Sigmoid colon (tissue), 7 donors: Measurements from ENCODE around the gene IDI2. TPM values are rescaled to one million over a fixed set of nuclear protein-coding genes. Genes with fewer than 3 reads are reported as not detected.

Source experiments
- DNase-seq: peaks from one replicate; pipeline ENCODE4 v3.0.0-alpha.2; 2019
- H3K27ac ChIP-seq, 4 donors: fragments of 200-600 bp; sonication (generic); one replicate each; pipeline ENCODE4 v1.5.1; 2016 to 2019; ENCODE audit warnings: mild to moderate bottlenecking in 1 of 4
- H3K27me3 ChIP-seq, 3 donors: fragments of 200-600 bp; sonication (generic); one replicate each; pipeline ENCODE4 v1.5.1; 2019; ENCODE audit warnings: mild to moderate bottlenecking in 1 of 3
- H3K36me3 ChIP-seq, 4 donors: fragments of 200-600 bp; sonication (generic); one replicate each; pipeline ENCODE4 v1.5.1; 2016 to 2019
- H3K4me1 ChIP-seq, 4 donors: fragments of 200-600 bp; sonication (generic); one replicate each; pipeline ENCODE4 v1.5.1; 2017 to 2019
- H3K4me3 ChIP-seq, 4 donors: fragments of 200-600 bp; sonication (generic); one replicate each; pipeline ENCODE4 v1.5.1; 2017 to 2019; ENCODE audit warnings: mild to moderate bottlenecking in 2 of 4, moderate library complexity in 1 of 4
- H3K9me3 ChIP-seq, 4 donors: fragments of 200-600 bp in 3 of 4; sonication (generic) in 3 of 4; one replicate each; pipeline versions ENCODE4 v1.5.1 to v1.6.1; 2013 to 2019
- EP300 ChIP-seq, 4 donors: sonication (generic); formaldehyde crosslinking; IDR thresholded peaks; one replicate each; pipeline ENCODE4 v1.6.1; 2017; ENCODE audit warnings: antibody characterized with exemption in 4 of 4
- POLR2A ChIP-seq, 2 donors: fragments of 450-650 bp; IDR thresholded peaks; one replicate each; pipeline ENCODE4 v1.6.1; 2016; ENCODE audit warnings: antibody characterized with exemption in 2 of 2, mild to moderate bottlenecking in 2 of 2, moderate library complexity in 2 of 2
- POLR2AphosphoS5 ChIP-seq, 4 donors: sonication (generic); formaldehyde crosslinking; IDR thresholded peaks; one replicate each; pipeline ENCODE4 v1.6.1; 2017; ENCODE audit warnings: antibody characterized with exemption in 4 of 4
- WGBS, 2 donors: extraction: QIAGEN DNeasy Blood & Tissue Kit; methylation state at CpG; one replicate each; pipeline ENCODE4 v1.1.7; 2013; 5-methylcytosine and 5-hydroxymethylcytosine counted together
- intact Hi-C: fragments of 100-400 bp; cut with DNase I; formaldehyde crosslinking; loops from one replicate; pipeline ENCODE4 v1.15.1; 2023
- polyA plus RNA-seq, 3 donors: library from polyadenylated mRNA; stranded (reverse); fragments of 200-250 nt; gene quantifications; one replicate each; pipeline ENCODE4 v1.2.3, GENCODE V29; 2013
- total RNA-seq, 4 donors: library from RNA; depleted of rRNA; stranded (reverse); fragments of >200 nt; gene quantifications; one replicate each; pipeline ENCODE4 v1.1.0, GENCODE V29; 2016
- TF ChIP-seq, protein P1 (sequence below), 4 experiments: fragments of 450-650 bp in 3 of 4; fragments of 200-600 bp in 1 of 4; IDR thresholded peaks; one replicate each; pipeline ENCODE4 v1.5.1; 2016 to 2019; ENCODE audit warnings: antibody characterized with exemption in 4 of 4, mild to moderate bottlenecking in 3 of 4, moderate library complexity in 2 of 4
- donor health status: healthy with polysubstance abuse.
- donor health status: Bipolar disorder and iron deficiency.
- donor health status: healthy.

The IDI2 gene
- total and polyA plus RNA-seq, 7 donors = not detected

DNA sequence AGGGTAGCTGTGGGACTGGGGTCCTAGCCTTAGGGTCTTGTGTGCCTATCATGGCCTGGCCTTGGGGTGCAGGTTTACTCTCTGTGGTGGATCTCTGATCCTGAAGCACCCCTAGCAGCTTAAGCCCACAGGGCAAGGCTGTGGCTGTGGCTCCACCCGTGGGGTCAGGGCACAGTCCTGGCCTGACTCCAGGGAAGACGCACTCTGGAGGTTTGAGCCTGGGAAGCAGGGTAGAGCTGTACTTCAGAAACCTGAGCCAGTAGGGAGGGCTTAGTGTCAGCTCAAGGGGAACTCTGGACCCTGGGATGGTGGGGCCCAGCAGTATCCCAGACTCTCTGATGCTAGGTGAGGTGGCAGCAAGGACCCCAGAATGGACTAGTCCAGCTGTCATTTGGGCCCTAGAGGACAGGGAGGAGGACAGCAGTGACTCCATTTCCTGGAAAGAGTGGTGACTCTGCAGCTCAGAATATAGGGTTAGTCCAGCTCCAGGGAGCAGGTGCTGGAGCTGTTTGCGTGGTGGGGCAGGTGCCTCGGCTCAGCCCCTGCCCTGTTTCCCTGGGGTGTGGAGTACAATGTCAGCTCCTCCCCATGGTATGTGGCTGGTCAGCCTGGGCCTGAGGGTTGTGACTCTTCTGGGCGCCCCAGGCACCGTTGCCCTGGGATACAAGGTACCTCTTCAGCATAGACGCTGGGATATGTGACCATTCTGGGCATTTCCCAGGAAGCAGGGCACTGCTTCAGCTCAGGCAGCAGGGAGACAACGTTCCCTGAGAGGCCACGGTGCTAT is 21.6 kb downstream of the IDI2 start:
- no peak for DNase-seq
- no peaks in the 10 kb centered on the region for H3K4me1 ChIP-seq
- H3K36me3 ChIP-seq = peaks cover 41 to 100% (median 72%) of the 10 kb centered on the region in 4 donors
- intact Hi-C loops = no loop called here
- no peak for TF ChIP-seq POLR2A (IDR thresholded peaks at IDR 0.05)
- no peak for TF ChIP-seq EP300 (IDR thresholded peaks at IDR 0.05)
- TF ChIP-seq, protein P1, sequence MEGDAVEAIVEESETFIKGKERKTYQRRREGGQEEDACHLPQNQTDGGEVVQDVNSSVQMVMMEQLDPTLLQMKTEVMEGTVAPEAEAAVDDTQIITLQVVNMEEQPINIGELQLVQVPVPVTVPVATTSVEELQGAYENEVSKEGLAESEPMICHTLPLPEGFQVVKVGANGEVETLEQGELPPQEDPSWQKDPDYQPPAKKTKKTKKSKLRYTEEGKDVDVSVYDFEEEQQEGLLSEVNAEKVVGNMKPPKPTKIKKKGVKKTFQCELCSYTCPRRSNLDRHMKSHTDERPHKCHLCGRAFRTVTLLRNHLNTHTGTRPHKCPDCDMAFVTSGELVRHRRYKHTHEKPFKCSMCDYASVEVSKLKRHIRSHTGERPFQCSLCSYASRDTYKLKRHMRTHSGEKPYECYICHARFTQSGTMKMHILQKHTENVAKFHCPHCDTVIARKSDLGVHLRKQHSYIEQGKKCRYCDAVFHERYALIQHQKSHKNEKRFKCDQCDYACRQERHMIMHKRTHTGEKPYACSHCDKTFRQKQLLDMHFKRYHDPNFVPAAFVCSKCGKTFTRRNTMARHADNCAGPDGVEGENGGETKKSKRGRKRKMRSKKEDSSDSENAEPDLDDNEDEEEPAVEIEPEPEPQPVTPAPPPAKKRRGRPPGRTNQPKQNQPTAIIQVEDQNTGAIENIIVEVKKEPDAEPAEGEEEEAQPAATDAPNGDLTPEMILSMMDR (IDR thresholded peaks at IDR 0.05) = no peak
- TF ChIP-seq POLR2AphosphoS5 (IDR thresholded peaks at IDR 0.05) = no peak
- 97% methylated on average over 9 of the region's 9 CpGs for WGBS, 2 donors
- H3K27me3 ChIP-seq = no peaks in the 10 kb centered on the region
- H3K4me3 ChIP-seq = no peak overlapping the region
- H3K27ac ChIP-seq = no peak overlapping the region
- no peaks in the 10 kb centered on the region for H3K9me3 ChIP-seq

DNA sequence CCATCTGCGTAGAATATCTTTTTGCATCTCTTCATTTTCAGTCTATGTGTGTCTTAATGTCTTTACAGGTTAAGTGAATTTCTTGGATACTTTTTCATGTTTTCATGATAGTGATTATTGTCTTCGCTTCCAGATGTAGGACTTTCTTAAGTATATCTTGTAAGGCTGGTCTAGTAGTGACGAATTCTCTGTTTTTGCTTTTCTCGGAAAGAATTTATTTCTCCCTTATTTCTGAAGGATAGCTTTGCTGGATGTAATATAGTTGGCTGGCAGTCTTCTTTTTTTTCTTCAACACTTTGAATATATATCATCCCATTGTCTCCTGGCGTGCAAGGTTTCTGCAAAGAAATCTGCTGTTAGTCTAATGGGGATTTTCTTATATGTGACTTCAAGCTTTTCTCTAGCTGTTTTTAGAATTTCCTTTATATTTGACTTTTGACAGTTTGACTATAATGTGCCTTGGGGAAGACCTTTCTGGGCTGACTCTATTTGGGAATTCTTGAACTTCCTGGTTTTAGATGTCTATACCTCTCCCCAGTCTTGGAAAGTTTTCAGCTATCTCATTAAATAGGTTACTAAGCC is 23.1 kb downstream of the IDI2 start:
- no peaks in the 10 kb centered on the region for H3K27me3 ChIP-seq
- no peak for TF ChIP-seq EP300 (IDR thresholded peaks at IDR 0.05)
- TF ChIP-seq POLR2A (IDR thresholded peaks at IDR 0.05) = no peak
- peaks cover 48 to 100% (median 66%) of the 10 kb centered on the region in 4 donors for H3K36me3 ChIP-seq
- H3K4me1 ChIP-seq = no peaks in the 10 kb centered on the region
- intact Hi-C loops = no loop called here
- H3K9me3 ChIP-seq = no peaks in the 10 kb centered on the region
- no peak overlapping the region for H3K4me3 ChIP-seq
- no peak for DNase-seq
- WGBS, 2 donors = 97 to 98% methylated on average over 5 of the region's 5 CpGs
- no peak overlapping the region for H3K27ac ChIP-seq

DNA sequence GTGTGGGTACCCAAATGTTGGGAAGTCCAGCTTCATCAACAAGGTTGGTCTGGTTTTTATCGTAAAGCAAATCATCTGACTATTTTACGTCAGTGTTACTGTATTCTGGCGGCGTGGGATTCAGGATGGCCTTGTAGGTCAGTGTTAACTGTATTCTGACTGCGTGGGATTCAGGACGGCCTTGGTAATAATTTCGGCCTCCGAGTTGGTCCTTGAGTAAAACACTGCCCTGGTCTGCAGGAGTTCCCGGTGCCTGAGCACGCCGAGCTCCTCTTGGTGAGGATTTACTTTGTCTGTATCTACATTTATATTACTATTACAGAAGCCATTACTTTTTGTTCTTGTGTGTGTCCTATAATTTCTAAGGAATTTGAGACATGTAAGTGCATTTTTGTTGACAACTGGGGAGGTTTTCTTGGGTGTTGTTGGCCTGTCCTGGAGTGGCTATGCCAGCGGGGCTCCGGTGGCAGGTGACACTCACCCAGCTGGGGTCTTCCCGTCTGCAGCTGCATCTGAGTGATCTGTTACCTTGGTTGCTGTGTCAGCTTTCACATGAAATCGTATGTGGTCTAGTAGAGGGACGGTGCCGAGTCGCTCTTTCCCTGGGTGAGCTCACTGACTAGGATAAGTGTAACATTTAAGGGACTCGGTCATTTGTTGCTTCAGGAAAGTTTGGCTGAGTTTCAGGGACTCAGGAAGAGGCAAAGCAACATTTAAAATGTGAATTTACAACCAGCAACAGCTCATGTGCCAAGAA is 28.2 kb downstream of the IDI2 start:
- WGBS, 2 donors = 89 to 91% methylated on average over 19 of the region's 19 CpGs
- intact Hi-C loops = no loop called here

DNA sequence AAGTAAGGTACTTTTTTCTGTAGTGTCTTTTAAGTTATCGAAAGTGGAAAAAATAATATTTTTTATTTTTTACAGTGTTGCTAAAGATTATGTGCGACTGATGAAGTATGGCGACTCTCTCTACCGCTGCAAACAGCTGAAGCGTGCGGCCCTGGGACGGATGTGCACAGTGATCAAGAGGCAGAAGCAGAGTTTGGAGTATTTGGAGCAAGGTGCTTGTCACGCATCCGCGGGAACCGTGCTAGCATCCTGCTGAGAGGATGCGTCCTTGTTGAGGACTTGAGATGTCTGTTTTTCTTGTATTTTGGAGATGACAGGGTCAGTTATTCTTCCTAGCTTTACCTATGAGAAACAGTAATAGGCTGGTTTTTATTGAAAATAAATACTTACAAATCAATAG is 29.6 kb downstream of the IDI2 start:
- Histone ChIP-seq H3K27ac (no peak overlapping the region), H3K4me3 (no peak overlapping the region), H3K4me1 (no peaks in the 10 kb centered on the region), H3K36me3 (peaks cover 30 to 88% (median 45%) of the 10 kb centered on the region in 4 donors), H3K27me3 (no peaks in the 10 kb centered on the region), H3K9me3 (no peaks in the 10 kb centered on the region)
- intact Hi-C loops = no loop called here
- 97% methylated on average over 12 of the region's 12 CpGs for WGBS, 2 donors
- TF ChIP-seq EP300 (IDR thresholded peaks at IDR 0.05) (no peak), POLR2A (IDR thresholded peaks at IDR 0.05) (no peak), POLR2AphosphoS5 (IDR thresholded peaks at IDR 0.05) (no peak)
- TF ChIP-seq, protein P1 (IDR thresholded peaks at IDR 0.05) = no peak
- no peak for DNase-seq

More for the DNA sequence above, 28.2 kb downstream of the IDI2 start:
- Histone ChIP-seq H3K4me1 (no peaks in the 10 kb centered on the region), H3K36me3 (peaks cover 30 to 100% (median 56%) of the 10 kb centered on the region in 4 donors), H3K4me3 (no peak overlapping the region), H3K9me3 (no peaks in the 10 kb centered on the region), H3K27me3 (no peaks in the 10 kb centered on the region), H3K27ac (no peak overlapping the region)
- DNase-seq = peak; percentile 13
- no peak for TF ChIP-seq POLR2A (IDR thresholded peaks at IDR 0.05)
- TF ChIP-seq, protein P1 (IDR thresholded peaks at IDR 0.05) = no peak
- TF ChIP-seq EP300 (IDR thresholded peaks at IDR 0.05) = no peak
- no peak for TF ChIP-seq POLR2AphosphoS5 (IDR thresholded peaks at IDR 0.05)

DNA sequence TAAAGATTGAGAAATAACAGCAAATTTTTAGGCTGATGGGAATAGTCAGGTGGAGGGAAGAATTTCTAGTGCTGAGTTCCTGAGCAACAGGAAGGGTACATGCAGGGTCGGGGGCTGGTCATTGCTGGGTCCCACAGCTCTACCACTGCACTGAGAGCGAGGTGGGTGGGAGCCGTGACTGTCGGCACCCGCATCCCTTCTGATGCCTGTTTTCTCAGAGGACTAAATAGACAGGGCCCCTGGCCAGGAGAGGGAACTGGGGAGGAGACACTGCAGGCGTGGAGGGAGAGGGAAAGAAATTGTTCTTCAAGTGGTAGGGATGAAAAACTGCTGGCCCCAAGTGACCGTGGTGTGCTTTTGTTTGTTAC is 30.1 kb downstream of the IDI2 start:
- WGBS, 2 donors = 95 to 98% methylated on average over 7 of the region's 7 CpGs
- H3K36me3 ChIP-seq = peaks cover 28 to 83% (median 43%) of the 10 kb centered on the region in 4 donors
- no peaks in the 10 kb centered on the region for H3K9me3 ChIP-seq
- no peak overlapping the region for H3K4me3 ChIP-seq
- no peaks in the 10 kb centered on the region for H3K27me3 ChIP-seq
- H3K4me1 ChIP-seq = no peaks in the 10 kb centered on the region
- no peak overlapping the region for H3K27ac ChIP-seq
- intact Hi-C loops = no loop called here
- no peak for DNase-seq
- TF ChIP-seq POLR2AphosphoS5 (IDR thresholded peaks at IDR 0.05) (no peak), POLR2A (IDR thresholded peaks at IDR 0.05) (no peak), EP300 (IDR thresholded peaks at IDR 0.05) (no peak)
- TF ChIP-seq, protein P1 (IDR thresholded peaks at IDR 0.05) = no peak
